ENCODE measurements around the gene ABCC8. TPM values are rescaled to one million over a fixed set of nuclear protein-coding genes. Genes with fewer than 3 reads are reported as not detected.

Gene ABCC8
- total RNA-seq, 1 donor from 2014 or later = 80.5 TPM

DNA sequence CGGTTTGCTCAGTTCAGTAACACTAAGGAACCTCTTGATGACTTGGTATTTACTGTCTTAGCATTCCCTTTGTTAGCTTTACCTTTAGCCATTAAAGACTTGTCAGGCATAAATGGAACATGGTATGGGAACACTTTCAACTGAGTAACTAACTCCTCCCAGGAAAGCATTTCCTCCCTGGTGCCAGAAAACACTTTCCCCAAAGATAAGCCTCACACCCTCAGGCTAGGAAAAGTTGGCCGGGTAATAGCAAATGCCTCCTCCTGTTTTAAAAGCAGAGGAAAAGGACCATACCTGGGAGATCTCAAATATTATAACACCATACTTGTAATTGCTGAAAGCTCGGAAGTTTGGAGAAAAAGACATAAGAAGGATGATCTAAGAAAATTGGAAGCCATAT, 100.2 kb downstream of the ABCC8 start:
- Mint-ChIP-seq H3K4me3 (no peak overlapping the region), H3K27ac (no peak overlapping the region), H3K36me3 (peaks cover 43% of the 10 kb centered on the region), H3K9me3 (peaks cover 8% of the 10 kb centered on the region), H3K27me3 (no peaks in the 10 kb centered on the region), H3K4me1 (ENCODE audit: unreplicated experiment) (no peaks in the 10 kb centered on the region)
- TF ChIP-seq, protein P1, sequence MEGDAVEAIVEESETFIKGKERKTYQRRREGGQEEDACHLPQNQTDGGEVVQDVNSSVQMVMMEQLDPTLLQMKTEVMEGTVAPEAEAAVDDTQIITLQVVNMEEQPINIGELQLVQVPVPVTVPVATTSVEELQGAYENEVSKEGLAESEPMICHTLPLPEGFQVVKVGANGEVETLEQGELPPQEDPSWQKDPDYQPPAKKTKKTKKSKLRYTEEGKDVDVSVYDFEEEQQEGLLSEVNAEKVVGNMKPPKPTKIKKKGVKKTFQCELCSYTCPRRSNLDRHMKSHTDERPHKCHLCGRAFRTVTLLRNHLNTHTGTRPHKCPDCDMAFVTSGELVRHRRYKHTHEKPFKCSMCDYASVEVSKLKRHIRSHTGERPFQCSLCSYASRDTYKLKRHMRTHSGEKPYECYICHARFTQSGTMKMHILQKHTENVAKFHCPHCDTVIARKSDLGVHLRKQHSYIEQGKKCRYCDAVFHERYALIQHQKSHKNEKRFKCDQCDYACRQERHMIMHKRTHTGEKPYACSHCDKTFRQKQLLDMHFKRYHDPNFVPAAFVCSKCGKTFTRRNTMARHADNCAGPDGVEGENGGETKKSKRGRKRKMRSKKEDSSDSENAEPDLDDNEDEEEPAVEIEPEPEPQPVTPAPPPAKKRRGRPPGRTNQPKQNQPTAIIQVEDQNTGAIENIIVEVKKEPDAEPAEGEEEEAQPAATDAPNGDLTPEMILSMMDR (conservative IDR thresholded peaks at IDR 0.05) = no peak
- DNase-seq (ENCODE audit: extremely low spot score, unreplicated experiment) = no peak

DNA sequence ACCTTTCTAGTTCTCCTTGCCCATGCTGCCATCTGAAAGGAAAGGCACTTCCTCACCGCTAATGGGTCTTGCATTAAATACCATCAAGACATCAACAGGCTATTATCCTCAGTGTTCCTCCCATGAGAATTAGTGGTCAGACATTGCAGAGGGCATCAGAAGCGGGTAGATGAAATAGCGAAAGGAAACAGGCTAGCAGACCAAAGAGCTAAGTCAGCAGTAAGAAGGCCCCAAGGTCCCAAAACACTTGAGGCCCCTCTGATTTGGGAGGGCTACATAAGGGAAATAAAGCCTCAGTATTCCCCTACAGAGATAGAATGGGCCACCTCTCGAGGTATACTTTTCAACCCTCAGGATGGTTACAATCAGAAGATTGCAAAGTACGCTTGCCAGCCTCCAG, 101.1 kb downstream of the ABCC8 start:
- no peak for DNase-seq (ENCODE audit: extremely low spot score, unreplicated experiment)
- Mint-ChIP-seq H3K9me3 (peaks cover 17% of the 10 kb centered on the region), H3K27ac (no peak overlapping the region), H3K4me1 (ENCODE audit: unreplicated experiment) (no peaks in the 10 kb centered on the region), H3K36me3 (peaks cover 53% of the 10 kb centered on the region), H3K4me3 (no peak overlapping the region), H3K27me3 (no peaks in the 10 kb centered on the region)
- TF ChIP-seq, protein P1 (conservative IDR thresholded peaks at IDR 0.05) = no peak

DNA sequence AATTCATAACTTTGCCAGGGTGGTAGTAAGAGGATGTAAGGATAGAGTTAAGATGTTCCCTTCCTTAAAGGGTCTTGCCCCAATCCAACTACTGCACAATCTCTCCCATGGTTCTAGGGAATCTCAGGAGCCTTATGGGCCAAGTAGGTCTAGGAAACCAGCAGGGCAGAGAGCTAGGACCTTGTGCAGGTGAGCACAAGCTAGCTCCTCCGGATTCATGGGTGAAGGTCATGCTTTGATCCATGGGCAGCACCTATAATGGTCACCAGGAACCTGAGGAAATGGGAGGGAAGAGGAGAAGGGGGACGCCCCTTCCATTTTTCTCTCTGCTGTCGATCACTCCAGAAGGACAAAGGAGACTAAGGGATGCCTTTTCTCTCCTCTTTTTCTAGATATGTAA, 105.0 kb downstream of the ABCC8 start:
- Mint-ChIP-seq H3K27ac (no peak overlapping the region), H3K9me3 (peaks cover 30% of the 10 kb centered on the region), H3K27me3 (no peaks in the 10 kb centered on the region), H3K4me1 (ENCODE audit: unreplicated experiment) (no peaks in the 10 kb centered on the region), H3K36me3 (peaks cover 58% of the 10 kb centered on the region), H3K4me3 (no peak overlapping the region)
- DNase-seq (ENCODE audit: extremely low spot score, unreplicated experiment) = no peak
- TF ChIP-seq, protein P1 (conservative IDR thresholded peaks at IDR 0.05) = no peak

DNA sequence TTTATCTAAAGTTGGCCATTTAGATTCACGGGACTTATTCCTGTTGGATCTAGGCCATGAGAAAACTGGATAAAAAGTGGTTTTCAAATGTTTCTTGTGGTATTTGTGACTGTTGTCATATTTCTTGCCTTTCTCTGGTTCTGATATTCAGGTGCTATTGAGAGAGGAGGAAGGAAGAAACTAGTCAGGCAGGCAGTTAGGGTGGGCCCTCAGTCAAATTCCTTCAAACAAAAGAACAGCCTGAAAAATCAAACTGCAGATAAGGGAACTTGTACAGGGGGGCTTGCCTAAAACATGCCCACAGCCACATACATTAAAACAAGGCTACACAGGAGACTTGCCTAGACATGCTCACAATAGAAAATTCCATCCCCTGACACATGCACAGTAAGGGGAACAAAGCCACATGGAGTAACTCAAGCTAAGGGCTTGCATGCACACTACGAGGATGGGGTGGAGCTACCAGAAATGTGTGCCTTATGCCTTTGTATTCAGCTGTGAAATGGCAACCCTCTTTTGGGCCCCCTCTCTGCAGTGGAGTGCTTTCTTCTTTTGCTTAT, 106.9 kb downstream of the ABCC8 start:
- peaks cover 30% of the 10 kb centered on the region for H3K9me3 Mint-ChIP-seq

DNA sequence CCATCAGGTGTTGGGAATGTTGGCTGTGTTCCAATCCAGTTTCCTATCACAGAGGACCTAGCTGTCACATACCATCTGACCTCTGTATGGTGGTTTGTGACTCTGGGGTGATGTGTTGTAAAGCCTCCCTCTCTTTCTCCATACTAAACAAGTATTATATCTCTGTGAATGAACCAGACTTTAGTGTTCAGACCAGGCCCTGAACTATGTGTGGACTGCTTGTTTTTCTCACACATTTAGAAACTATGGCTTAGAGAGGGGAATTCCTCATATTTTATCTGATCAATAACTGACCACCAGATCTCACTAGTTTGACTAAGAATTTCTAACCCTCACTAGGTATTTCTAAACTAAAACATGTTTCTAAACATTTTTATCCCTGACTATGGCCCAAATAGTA, 107.6 kb downstream of the ABCC8 start:
- Mint-ChIP-seq H3K27me3 (no peaks in the 10 kb centered on the region), H3K9me3 (peaks cover 30% of the 10 kb centered on the region), H3K36me3 (peaks cover 48% of the 10 kb centered on the region), H3K4me1 (ENCODE audit: unreplicated experiment) (no peaks in the 10 kb centered on the region), H3K27ac (no peak overlapping the region), H3K4me3 (no peak overlapping the region)
- no peak for DNase-seq (ENCODE audit: extremely low spot score, unreplicated experiment)
- TF ChIP-seq, protein P1 (conservative IDR thresholded peaks at IDR 0.05) = no peak

More for the DNA sequence above, 106.9 kb downstream of the ABCC8 start:
- Mint-ChIP-seq H3K4me1 (ENCODE audit: unreplicated experiment) (no peaks in the 10 kb centered on the region), H3K27ac (no peak overlapping the region), H3K4me3 (no peak overlapping the region), H3K36me3 (peaks cover 52% of the 10 kb centered on the region), H3K27me3 (no peaks in the 10 kb centered on the region)
- TF ChIP-seq, protein P1 (conservative IDR thresholded peaks at IDR 0.05) = no peak
- DNase-seq (ENCODE audit: extremely low spot score, unreplicated experiment) = no peak

DNA sequence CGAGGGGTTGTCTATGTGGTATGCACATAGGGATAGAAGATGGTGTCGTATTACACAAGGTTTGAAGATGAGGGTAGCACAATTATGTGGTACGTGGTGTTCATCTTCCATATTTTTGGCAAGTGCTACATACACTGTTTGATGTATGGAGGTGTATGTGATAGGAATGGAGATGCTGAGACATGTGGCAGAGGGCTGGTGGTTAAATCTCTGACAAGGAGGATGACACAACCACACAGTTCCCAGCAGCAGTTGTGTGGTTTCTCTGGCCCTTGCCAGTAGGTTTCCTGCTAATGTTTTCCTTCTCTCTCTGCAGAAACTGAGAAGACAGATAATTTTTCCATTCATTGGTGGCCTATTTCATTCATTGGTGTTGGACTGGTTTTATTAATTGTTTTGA, 108.1 kb downstream of the ABCC8 start:
- TF ChIP-seq, protein P1 (conservative IDR thresholded peaks at IDR 0.05) = no peak
- no peaks in the 10 kb centered on the region for H3K4me1 Mint-ChIP-seq (ENCODE audit: unreplicated experiment)
- peaks cover 30% of the 10 kb centered on the region for H3K9me3 Mint-ChIP-seq
- peaks cover 46% of the 10 kb centered on the region for H3K36me3 Mint-ChIP-seq
- DNase-seq (ENCODE audit: extremely low spot score, unreplicated experiment) = no peak
- H3K27ac Mint-ChIP-seq = no peak overlapping the region
- no peaks in the 10 kb centered on the region for H3K27me3 Mint-ChIP-seq
- H3K4me3 Mint-ChIP-seq = no peak overlapping the region

Measured in type B pancreatic cell (in vitro differentiated cells).